ENCODE results near the gene STMN1. TPM values are rescaled to one million over a fixed set of nuclear protein-coding genes. Genes with fewer than 3 reads are reported as not detected.

Gene STMN1
- total and polyA plus RNA-seq, 2 experiments from 2014 or later, result 227 to 1,890 TPM

GRCh38 chr1:25908161-25908560, 1.9 kb upstream of the STMN1 start:
- H2AFZ ChIP-seq, result peak overlapping the region; percentile 91
- H3K4me1 ChIP-seq (ENCODE audit: insufficient read depth), result peaks cover 22% of the 10 kb centered on the region
- Mint-ChIP-seq H3K9me3 (no peaks in the 10 kb centered on the region), H3K27ac (no peak overlapping the region), H3K36me3 (ENCODE audit: low read depth) (peaks cover 20% of the 10 kb centered on the region), H3K27me3 (ENCODE audit: insufficient read depth, low read depth, poor library complexity) (peaks cover 9% of the 10 kb centered on the region), H3K4me1 (peaks cover 24% of the 10 kb centered on the region), H3K4me3 (no peak overlapping the region)
- DNase-seq (ENCODE audit: low spot score), result no peak
- no peak overlapping the region for H3K4me3 ChIP-seq
- peaks cover 8% of the 10 kb centered on the region; the same call in 1 of the 2 replicates for H3K36me3 ChIP-seq (ENCODE audit: insufficient read depth)
- no peaks in the 10 kb centered on the region for H3K9me2 ChIP-seq (ENCODE audit: insufficient read depth)
- peaks cover 13% of the 10 kb centered on the region for H4K20me1 ChIP-seq (replicated peaks; ENCODE audit: insufficient read depth)
- H3K27me3 ChIP-seq (ENCODE audit: insufficient read depth), result no peaks in the 10 kb centered on the region
- peaks cover 22% of the 10 kb centered on the region for H3K79me2 ChIP-seq (replicated peaks; ENCODE audit: insufficient read depth)
- ATAC-seq, result no peak
- H3K4me2 ChIP-seq, result no peak overlapping the region
- peaks cover 4% of the 10 kb centered on the region for H3F3A ChIP-seq (replicated peaks; ENCODE audit: low read depth)
- TF ChIP-seq CREB1 (CRISPR knock-in tag; IDR thresholded peaks at IDR 0.05; ENCODE audit: low read depth), result no peak
- no peak for TF ChIP-seq STAT1 (IDR thresholded peaks at IDR 0.05; ENCODE audit: unreplicated experiment)
- no peak for TF ChIP-seq ZNF462 (CRISPR knock-in tag; IDR thresholded peaks at IDR 0.05)
- TF ChIP-seq EZH2phosphoT487 (IDR thresholded peaks at IDR 0.05; ENCODE audit: unreplicated experiment), result no peak
- TF ChIP-seq ZNF331 (CRISPR knock-in tag; IDR thresholded peaks at IDR 0.05; ENCODE audit: low read depth), result no peak
- TF ChIP-seq, protein P1, sequence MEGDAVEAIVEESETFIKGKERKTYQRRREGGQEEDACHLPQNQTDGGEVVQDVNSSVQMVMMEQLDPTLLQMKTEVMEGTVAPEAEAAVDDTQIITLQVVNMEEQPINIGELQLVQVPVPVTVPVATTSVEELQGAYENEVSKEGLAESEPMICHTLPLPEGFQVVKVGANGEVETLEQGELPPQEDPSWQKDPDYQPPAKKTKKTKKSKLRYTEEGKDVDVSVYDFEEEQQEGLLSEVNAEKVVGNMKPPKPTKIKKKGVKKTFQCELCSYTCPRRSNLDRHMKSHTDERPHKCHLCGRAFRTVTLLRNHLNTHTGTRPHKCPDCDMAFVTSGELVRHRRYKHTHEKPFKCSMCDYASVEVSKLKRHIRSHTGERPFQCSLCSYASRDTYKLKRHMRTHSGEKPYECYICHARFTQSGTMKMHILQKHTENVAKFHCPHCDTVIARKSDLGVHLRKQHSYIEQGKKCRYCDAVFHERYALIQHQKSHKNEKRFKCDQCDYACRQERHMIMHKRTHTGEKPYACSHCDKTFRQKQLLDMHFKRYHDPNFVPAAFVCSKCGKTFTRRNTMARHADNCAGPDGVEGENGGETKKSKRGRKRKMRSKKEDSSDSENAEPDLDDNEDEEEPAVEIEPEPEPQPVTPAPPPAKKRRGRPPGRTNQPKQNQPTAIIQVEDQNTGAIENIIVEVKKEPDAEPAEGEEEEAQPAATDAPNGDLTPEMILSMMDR (conservative IDR thresholded peaks at IDR 0.05; ENCODE audit: low read depth in 2 of 2), result no peak
- TF ChIP-seq EZH2 (IDR thresholded peaks at IDR 0.05; ENCODE audit: low read depth, unreplicated experiment), result no peak
- TF ChIP-seq JUNB (IDR thresholded peaks at IDR 0.05; ENCODE audit: unreplicated experiment), result no peak
- no peak for TF ChIP-seq POLR2AphosphoS5 (IDR thresholded peaks at IDR 0.05; ENCODE audit: low read depth)
- TF ChIP-seq, protein P2, sequence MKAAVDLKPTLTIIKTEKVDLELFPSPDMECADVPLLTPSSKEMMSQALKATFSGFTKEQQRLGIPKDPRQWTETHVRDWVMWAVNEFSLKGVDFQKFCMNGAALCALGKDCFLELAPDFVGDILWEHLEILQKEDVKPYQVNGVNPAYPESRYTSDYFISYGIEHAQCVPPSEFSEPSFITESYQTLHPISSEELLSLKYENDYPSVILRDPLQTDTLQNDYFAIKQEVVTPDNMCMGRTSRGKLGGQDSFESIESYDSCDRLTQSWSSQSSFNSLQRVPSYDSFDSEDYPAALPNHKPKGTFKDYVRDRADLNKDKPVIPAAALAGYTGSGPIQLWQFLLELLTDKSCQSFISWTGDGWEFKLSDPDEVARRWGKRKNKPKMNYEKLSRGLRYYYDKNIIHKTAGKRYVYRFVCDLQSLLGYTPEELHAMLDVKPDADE (IDR thresholded peaks at IDR 0.05), result no peak
- no peak for TF ChIP-seq ZNF114 (CRISPR knock-in tag; IDR thresholded peaks at IDR 0.05)
- TF ChIP-seq, protein P3, sequence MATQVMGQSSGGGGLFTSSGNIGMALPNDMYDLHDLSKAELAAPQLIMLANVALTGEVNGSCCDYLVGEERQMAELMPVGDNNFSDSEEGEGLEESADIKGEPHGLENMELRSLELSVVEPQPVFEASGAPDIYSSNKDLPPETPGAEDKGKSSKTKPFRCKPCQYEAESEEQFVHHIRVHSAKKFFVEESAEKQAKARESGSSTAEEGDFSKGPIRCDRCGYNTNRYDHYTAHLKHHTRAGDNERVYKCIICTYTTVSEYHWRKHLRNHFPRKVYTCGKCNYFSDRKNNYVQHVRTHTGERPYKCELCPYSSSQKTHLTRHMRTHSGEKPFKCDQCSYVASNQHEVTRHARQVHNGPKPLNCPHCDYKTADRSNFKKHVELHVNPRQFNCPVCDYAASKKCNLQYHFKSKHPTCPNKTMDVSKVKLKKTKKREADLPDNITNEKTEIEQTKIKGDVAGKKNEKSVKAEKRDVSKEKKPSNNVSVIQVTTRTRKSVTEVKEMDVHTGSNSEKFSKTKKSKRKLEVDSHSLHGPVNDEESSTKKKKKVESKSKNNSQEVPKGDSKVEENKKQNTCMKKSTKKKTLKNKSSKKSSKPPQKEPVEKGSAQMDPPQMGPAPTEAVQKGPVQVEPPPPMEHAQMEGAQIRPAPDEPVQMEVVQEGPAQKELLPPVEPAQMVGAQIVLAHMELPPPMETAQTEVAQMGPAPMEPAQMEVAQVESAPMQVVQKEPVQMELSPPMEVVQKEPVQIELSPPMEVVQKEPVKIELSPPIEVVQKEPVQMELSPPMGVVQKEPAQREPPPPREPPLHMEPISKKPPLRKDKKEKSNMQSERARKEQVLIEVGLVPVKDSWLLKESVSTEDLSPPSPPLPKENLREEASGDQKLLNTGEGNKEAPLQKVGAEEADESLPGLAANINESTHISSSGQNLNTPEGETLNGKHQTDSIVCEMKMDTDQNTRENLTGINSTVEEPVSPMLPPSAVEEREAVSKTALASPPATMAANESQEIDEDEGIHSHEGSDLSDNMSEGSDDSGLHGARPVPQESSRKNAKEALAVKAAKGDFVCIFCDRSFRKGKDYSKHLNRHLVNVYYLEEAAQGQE (IDR thresholded peaks at IDR 0.05; ENCODE audit: unreplicated experiment), result no peak
- TF ChIP-seq NANOG (IDR thresholded peaks at IDR 0.05; ENCODE audit: borderline replicate concordance), result no peak
- no peak overlapping the region for H3K27ac ChIP-seq (ENCODE audit: low read depth)

Measured in GM23338 (cell line).